GM10266 (cell line): Measurements from ENCODE around the gene CNTNAP2.

Source experiments
- DNase-seq: peaks from one replicate; pipeline ENCODE4 v3.0.0; 2012; ENCODE audit errors: extremely low spot score
- CTCF ChIP-seq: IDR thresholded peaks from 2 replicates; pipeline ENCODE4 v1.5.1; 2012; ENCODE audit warnings: mild to moderate bottlenecking, low read depth; ENCODE audit not compliant: control insufficient read depth, insufficient read depth; ENCODE audit errors: missing control alignments

CNTNAP2 gene

GRCh38 chr7:148011753-148012152, 1895.2 kb downstream of the CNTNAP2 start:
- TF ChIP-seq CTCF, result no peak
- DNase-seq, result no peak

- TF ChIP-seq CTCF, result no peak
- no peak for DNase-seq
Observed at GRCh38 chr7:148014001-148014400, 1897.4 kb downstream of the CNTNAP2 start.

- no peak for DNase-seq
- TF ChIP-seq CTCF, result no peak
Observed at GRCh38 chr7:148014541-148014940, 1897.9 kb downstream of the CNTNAP2 start.

GRCh38 chr7:148017126-148017525, 1900.5 kb downstream of the CNTNAP2 start:
- no peak for TF ChIP-seq CTCF
- no peak for DNase-seq

- no peak for DNase-seq
- TF ChIP-seq CTCF, result no peak
Observed at GRCh38 chr7:148020679-148021078, 1904.1 kb downstream of the CNTNAP2 start.

- TF ChIP-seq CTCF, result no peak
- no peak for DNase-seq
Observed at GRCh38 chr7:148021507-148022045, 1905.0 kb downstream of the CNTNAP2 start.

- TF ChIP-seq CTCF, result no peak
- no peak for DNase-seq
Observed at GRCh38 chr7:148022832-148023231, 1906.2 kb downstream of the CNTNAP2 start.
